ENCODE measurements around the gene TSPO. TPM values are rescaled to one million over a fixed set of nuclear protein-coding genes. Genes with fewer than 3 reads are reported as not detected.

TSPO gene
- total RNA-seq, 4 donors from 2014 or later = 276 to 910 (median 610) TPM

GRCh38 chr22:43170131-43170480, 18.7 kb downstream of the TSPO start:
- TF ChIP-seq CTCF (IDR thresholded peaks at IDR 0.05; ENCODE audit: low read depth) = no peak

GRCh38 chr22:43171019-43171491, 19.7 kb downstream of the TSPO start:
- TF ChIP-seq CTCF (IDR thresholded peaks at IDR 0.05; ENCODE audit: low read depth) = no peak

- no peak for TF ChIP-seq CTCF (IDR thresholded peaks at IDR 0.05; ENCODE audit: low read depth)
These were observed 20.2 kb downstream of the TSPO start for GRCh38 chr22:43171607-43172006.

- no peak for TF ChIP-seq CTCF (IDR thresholded peaks at IDR 0.05; ENCODE audit: low read depth)
These were observed 20.8 kb downstream of the TSPO start for GRCh38 chr22:43172191-43172590.

- no peak for TF ChIP-seq CTCF (IDR thresholded peaks at IDR 0.05; ENCODE audit: low read depth)
These were observed 22.2 kb downstream of the TSPO start for GRCh38 chr22:43173566-43173965.

GRCh38 chr22:43173976-43174720, 22.8 kb downstream of the TSPO start:
- TF ChIP-seq CTCF (IDR thresholded peaks at IDR 0.05; ENCODE audit: low read depth) = no peak

- TF ChIP-seq CTCF (IDR thresholded peaks at IDR 0.05; ENCODE audit: low read depth) = no peak
These were observed 23.7 kb downstream of the TSPO start for GRCh38 chr22:43174941-43175531.

Measured in subcutaneous adipose tissue (tissue), 4 donors.